ENCODE data around the gene MEIOSIN.
"Not testable (repeated sequence)": the region's sequence is repeated elsewhere in the genome, so short reads cannot be mapped to it uniquely, and the experiment has no call there.

GRCh38 chr19:45728683-45729082, 4.6 kb upstream of the MEIOSIN start:
- TF ChIP-seq MXD1 (CRISPR knock-in tag; IDR thresholded peaks at IDR 0.05; ENCODE audit: borderline replicate concordance, poor library complexity, severe bottlenecking); THRB (CRISPR knock-in tag; conservative IDR thresholded peaks at IDR 0.05); POLR2AphosphoS5 (IDR thresholded peaks at IDR 0.05; ENCODE audit: control insufficient read depth, insufficient read depth, low read depth, low read length): not testable (repeated sequence)
- 0 out of 2 replicates have a peak, but pooled peaks have one; percentile 15 for TF ChIP-seq MAX (CRISPR knock-in tag; IDR thresholded peaks at IDR 0.05)
